SJSA1 (cell line): ENCODE results near the gene TMEM182. TPM values are rescaled to one million over a fixed set of nuclear protein-coding genes. Genes with fewer than 3 reads are reported as not detected.

ENCODE experiments used
- DNase-seq, 2 experiments: peaks; one replicate each; pipeline ENCODE4 v3.0.0-alpha.2; 2015 to 2020; ENCODE audit warnings: low spot score in 2 of 2, low read depth in 1 of 2
- H3K27ac ChIP-seq: fragments of 250-450 bp; sonication (Bioruptor Pico); 2 replicates; pipeline ENCODE4 v1.5.1; 2020; ENCODE audit warnings: mild to moderate bottlenecking, moderate library complexity
- H3K27me3 ChIP-seq: fragments of 250-450 bp; sonication (Bioruptor Pico); replicated peaks from 2 replicates; pipeline ENCODE4 v1.5.1; 2020; ENCODE audit warnings: mild to moderate bottlenecking, moderate library complexity
- H3K36me3 ChIP-seq: fragments of 250-450 bp; sonication (Bioruptor Pico); 2 replicates; pipeline ENCODE4 v1.5.1; 2020; ENCODE audit warnings: mild to moderate bottlenecking
- H3K4me1 ChIP-seq: fragments of 250-450 bp; sonication (Bioruptor Pico); replicated peaks from 2 replicates; pipeline ENCODE4 v1.6.1; 2021; ENCODE audit warnings: mild to moderate bottlenecking
- H3K4me3 ChIP-seq: fragments of 250-450 bp; sonication (Bioruptor Pico); 2 replicates; pipeline ENCODE4 v1.5.1; 2020; ENCODE audit warnings: mild to moderate bottlenecking
- H3K9me3 ChIP-seq: fragments of 250-450 bp; sonication (Bioruptor Pico); replicated peaks from 2 replicates; pipeline ENCODE4 v1.5.1; 2020; ENCODE audit warnings: mild to moderate bottlenecking
- total RNA-seq: library from RNA; depleted of rRNA; stranded (reverse); fragments of >200 nt; shearing (Covaris generic); gene quantifications from 2 replicates; pipeline ENCODE4 v1.2.3, GENCODE V29; 2014

The TMEM182 gene
- total RNA-seq, 1 experiment from 2014 or later: 2.9 TPM

- Histone ChIP-seq H3K27me3 (no peaks in the 10 kb centered on the region), H3K4me1 (no peaks in the 10 kb centered on the region), H3K9me3 (peaks cover under 1% of the 10 kb centered on the region; the same call in 1 of the 2 replicates), H3K36me3 (no peaks in the 10 kb centered on the region), H3K27ac (no peak overlapping the region), H3K4me3 (no peak overlapping the region)
- no peak for DNase-seq
These were observed 35.7 kb downstream of the TMEM182 start for GRCh38 chr2:102797486-102797885.

DNA sequence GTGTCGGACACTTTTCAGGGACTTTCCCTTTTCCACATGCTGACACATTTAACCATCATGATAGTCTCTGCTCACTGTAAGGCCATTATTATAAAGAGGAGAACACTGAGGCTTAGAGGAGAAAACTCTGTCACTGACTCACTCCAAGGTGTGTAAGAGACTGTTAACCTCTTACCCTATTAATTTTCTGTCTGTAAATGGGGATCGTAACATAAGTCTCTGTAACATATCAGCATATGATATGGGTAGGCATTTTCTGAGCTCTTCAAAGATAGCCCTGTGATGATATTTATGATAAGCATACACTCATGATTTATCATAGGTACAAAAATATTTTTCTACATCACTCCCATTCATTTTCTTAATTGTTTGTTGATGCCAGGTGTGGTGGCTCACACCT lies 36.4 kb downstream of the TMEM182 start:
- no peaks in the 10 kb centered on the region for H3K27me3 ChIP-seq
- no peaks in the 10 kb centered on the region for H3K36me3 ChIP-seq
- DNase-seq: no peak
- no peaks in the 10 kb centered on the region for H3K4me1 ChIP-seq
- no peak overlapping the region for H3K27ac ChIP-seq
- H3K9me3 ChIP-seq: peaks cover 4% of the 10 kb centered on the region; the same call in 1 of the 2 replicates
- H3K4me3 ChIP-seq: no peak overlapping the region

DNA sequence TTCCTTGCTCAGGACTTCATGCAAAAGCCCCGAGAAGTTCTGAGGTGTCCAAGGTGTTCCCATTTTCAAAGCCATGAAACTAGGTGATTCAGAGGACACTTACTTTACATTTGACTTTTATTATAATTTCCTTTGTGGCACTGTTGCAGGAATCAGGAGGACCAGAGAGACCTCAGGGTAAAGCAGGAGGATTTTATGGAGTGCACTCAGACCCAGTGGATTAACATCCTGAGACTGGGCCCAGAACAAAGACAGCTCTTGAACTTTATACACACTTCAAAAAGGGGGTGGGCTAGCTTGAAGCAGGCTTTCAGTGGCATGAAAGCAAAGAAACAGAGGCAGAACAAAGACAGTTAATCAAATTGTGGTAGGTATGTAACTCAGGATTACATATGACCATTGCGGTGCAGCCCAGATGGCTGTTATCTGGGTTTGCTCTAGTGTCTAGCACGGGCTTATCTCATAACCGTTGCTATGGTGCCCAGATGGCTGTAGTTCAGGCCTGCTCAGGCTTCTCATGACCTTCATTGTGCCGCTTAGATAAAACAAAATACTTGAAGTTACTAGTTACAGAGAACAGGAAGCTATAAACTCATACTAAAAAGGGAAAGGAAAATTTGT lies 39.4 kb downstream of the TMEM182 start:
- H3K4me1 ChIP-seq: no peaks in the 10 kb centered on the region
- no peak overlapping the region for H3K27ac ChIP-seq
- H3K9me3 ChIP-seq: peaks cover 4% of the 10 kb centered on the region; the same call in 1 of the 2 replicates
- H3K4me3 ChIP-seq: no peak overlapping the region
- no peaks in the 10 kb centered on the region for H3K36me3 ChIP-seq
- no peak for DNase-seq
- no peaks in the 10 kb centered on the region for H3K27me3 ChIP-seq

- H3K4me3 ChIP-seq: no peak overlapping the region
- no peaks in the 10 kb centered on the region for H3K4me1 ChIP-seq
- DNase-seq: no peak
- H3K27ac ChIP-seq: no peak overlapping the region
- peaks cover 4% of the 10 kb centered on the region; the same call in 1 of the 2 replicates for H3K9me3 ChIP-seq
- no peaks in the 10 kb centered on the region for H3K36me3 ChIP-seq
- no peaks in the 10 kb centered on the region for H3K27me3 ChIP-seq
These were observed 40.2 kb downstream of the TMEM182 start for GRCh38 chr2:102801858-102802699.

DNA sequence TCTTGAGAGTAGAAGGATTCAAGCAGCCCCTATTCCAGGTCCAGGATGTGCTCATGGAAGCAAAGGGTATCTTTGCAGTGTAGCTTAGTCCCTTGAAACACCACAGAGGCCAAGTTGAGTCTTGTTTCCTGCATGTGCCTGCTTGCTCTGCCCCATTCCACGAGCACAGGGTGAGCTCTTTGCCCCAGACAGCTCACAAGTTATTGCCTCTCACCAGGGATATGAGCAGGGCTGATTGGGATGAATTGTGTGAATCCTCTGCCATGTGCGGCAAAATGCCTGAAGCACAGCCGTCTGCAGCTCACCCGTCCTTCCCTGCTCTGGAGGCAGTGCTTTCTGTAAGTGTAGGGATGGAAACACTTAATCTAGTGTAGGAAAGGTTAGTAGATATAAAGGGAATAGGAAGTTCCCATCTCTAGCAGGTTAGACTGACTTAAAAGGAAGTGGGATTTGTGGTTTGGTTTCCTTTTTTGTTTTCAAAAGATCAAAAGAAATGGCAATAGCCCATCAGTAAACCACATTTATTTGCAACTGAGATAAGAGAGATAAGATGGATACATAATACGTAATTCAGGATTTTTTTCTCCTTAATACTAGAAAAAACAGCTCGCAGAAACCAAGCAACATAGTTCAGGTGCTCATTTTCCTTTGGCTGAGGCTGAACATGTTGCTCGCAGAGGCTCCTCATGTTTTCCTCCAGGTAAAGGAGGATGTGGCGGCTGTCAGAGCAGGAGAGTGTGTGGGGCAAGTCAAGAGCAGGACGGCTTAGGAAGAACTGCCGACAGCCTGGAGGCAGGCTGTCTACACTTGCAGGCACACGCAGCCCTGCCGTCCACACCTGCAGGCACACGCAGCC lies 41.4 kb downstream of the TMEM182 start:
- no peak overlapping the region for H3K27ac ChIP-seq
- no peak overlapping the region for H3K4me3 ChIP-seq
- no peaks in the 10 kb centered on the region for H3K4me1 ChIP-seq
- no peaks in the 10 kb centered on the region for H3K27me3 ChIP-seq
- DNase-seq: no peak
- H3K9me3 ChIP-seq: peaks cover 4% of the 10 kb centered on the region; the same call in 1 of the 2 replicates
- H3K36me3 ChIP-seq: no peaks in the 10 kb centered on the region

DNA sequence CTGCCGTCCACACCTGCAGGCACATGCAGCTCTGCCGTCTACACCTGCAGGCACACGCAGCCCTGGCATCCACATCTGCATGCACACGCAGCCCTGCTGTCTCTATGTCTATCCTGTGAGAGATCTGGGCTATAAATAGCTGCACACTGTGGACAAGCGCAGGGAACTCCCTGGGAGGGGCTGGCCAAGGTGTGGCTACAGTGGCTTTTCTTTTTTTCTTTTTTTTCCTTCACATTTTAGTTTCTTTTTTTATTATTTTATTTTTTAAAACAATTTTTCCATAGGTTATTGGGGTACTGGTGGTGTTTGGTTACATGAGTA lies 42.0 kb downstream of the TMEM182 start:
- H3K4me3 ChIP-seq: no peak overlapping the region
- DNase-seq: no peak
- H3K27ac ChIP-seq: no peak overlapping the region
- H3K36me3 ChIP-seq: no peaks in the 10 kb centered on the region
- no peaks in the 10 kb centered on the region for H3K4me1 ChIP-seq
- no peaks in the 10 kb centered on the region for H3K27me3 ChIP-seq
- peaks cover 4% of the 10 kb centered on the region; the same call in 1 of the 2 replicates for H3K9me3 ChIP-seq

GRCh38 chr2:102806250-102806837 lies 44.5 kb downstream of the TMEM182 start:
- H3K36me3 ChIP-seq: no peaks in the 10 kb centered on the region
- H3K4me3 ChIP-seq: no peak overlapping the region
- no peaks in the 10 kb centered on the region for H3K4me1 ChIP-seq
- peaks cover 4% of the 10 kb centered on the region; the same call in 1 of the 2 replicates for H3K9me3 ChIP-seq
- H3K27ac ChIP-seq: no peak overlapping the region
- peak; percentile 23 to 48 for DNase-seq
- no peaks in the 10 kb centered on the region for H3K27me3 ChIP-seq

DNA sequence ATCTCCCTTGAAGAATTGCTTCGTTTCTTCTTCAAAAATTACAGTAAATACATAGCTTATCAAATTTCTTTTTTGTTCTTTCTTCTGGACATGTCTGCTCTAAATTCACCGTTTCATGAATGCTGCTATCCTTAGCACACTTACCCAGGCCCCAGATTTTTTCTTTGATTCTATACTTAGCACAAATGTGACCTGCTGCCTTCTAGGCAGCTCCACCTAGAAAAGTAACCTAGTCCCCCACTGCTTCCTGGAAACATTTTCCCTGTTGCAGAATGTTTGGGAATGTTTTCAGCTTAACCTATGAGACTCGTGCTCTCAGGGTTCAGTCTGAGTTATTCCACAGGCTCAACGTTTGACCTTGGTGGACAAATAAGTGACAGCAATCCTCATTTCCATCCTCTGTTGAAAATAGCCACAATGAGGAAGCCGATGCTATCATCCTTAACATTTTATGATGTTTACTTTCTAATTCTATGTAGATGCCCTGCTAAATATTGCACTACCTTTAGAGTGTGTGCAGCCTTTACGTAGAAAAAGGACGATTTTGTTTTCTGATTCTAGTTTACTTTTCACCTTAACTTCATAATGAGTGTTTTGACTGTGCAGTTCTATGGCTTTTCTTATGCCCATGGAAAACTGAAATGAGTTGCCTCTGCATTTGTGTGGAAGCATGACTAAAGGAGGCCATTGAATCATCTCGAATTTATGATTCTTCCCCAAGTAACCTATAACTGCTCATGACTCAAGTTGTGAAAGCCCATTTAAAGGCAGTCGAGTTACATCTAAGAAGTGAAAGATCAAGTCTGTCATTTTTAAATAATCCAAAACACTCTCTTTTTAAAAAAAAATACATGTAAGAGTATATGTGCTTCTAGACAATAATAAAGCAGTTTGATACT lies 47.7 kb downstream of the TMEM182 start:
- DNase-seq: no peak

DNA sequence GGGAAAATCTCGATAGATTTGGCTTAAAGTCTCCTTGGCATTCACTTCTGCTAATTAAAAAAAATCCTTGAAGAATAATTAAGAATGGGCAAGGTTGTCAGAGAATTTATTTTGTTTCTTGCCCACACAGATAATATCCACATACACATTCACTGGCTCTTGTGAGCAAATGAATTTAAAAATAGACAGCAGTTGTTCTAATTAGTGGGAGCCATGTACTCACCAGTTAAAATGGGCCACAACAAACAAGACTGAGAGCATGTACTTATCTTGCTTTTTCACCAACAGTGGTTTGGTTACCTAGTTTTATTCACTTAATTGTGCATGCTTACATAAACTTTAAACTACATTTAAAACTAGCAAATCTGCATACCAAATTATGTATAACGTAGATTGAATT lies 53.5 kb downstream of the TMEM182 start:
- DNase-seq: no peak
- H3K27ac ChIP-seq: no peak overlapping the region
- H3K9me3 ChIP-seq: no peaks in the 10 kb centered on the region
- no peaks in the 10 kb centered on the region for H3K27me3 ChIP-seq
- H3K36me3 ChIP-seq: no peaks in the 10 kb centered on the region
- no peak overlapping the region for H3K4me3 ChIP-seq
- no peaks in the 10 kb centered on the region for H3K4me1 ChIP-seq

More for the DNA sequence above, 47.7 kb downstream of the TMEM182 start:
- no peaks in the 10 kb centered on the region for H3K4me1 ChIP-seq
- H3K9me3 ChIP-seq: no peaks in the 10 kb centered on the region
- no peaks in the 10 kb centered on the region for H3K27me3 ChIP-seq
- no peak overlapping the region for H3K27ac ChIP-seq
- H3K4me3 ChIP-seq: no peak overlapping the region
- no peaks in the 10 kb centered on the region for H3K36me3 ChIP-seq

DNA sequence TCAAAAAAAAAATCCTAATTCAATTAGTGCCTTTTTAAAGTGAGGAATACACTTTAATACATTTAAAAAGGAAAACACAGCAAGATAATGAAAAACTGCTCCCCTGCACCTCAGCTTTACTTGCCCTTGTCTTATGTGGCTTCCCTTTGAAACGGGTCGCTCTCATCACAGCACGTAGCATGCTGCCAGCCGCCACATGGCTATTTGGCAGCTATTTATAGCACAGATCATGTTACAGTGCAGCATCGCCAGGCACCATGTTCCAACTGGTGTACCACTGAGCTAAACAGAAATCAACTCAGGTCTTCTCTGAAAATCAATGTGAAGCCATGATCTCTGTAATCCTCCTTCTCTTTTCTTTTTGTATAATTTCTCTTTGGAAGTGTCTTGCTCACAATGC lies 65.1 kb downstream of the TMEM182 start:
- no peaks in the 10 kb centered on the region for H3K27me3 ChIP-seq
- H3K27ac ChIP-seq: no peak overlapping the region
- H3K4me3 ChIP-seq: no peak overlapping the region
- H3K9me3 ChIP-seq: no peaks in the 10 kb centered on the region
- no peaks in the 10 kb centered on the region; the same call in 1 of the 2 replicates for H3K36me3 ChIP-seq
- H3K4me1 ChIP-seq: no peaks in the 10 kb centered on the region
- DNase-seq: no peak

- Histone ChIP-seq H3K4me1 (no peaks in the 10 kb centered on the region), H3K9me3 (no peaks in the 10 kb centered on the region), H3K36me3 (no peaks in the 10 kb centered on the region; the same call in 1 of the 2 replicates), H3K4me3 (no peak overlapping the region), H3K27me3 (no peaks in the 10 kb centered on the region), H3K27ac (no peak overlapping the region)
- no peak for DNase-seq
These were observed 71.0 kb downstream of the TMEM182 start for GRCh38 chr2:102832789-102833188.

GRCh38 chr2:102834523-102835273 lies 72.9 kb downstream of the TMEM182 start:
- no peaks in the 10 kb centered on the region; the same call in 1 of the 2 replicates for H3K36me3 ChIP-seq
- no peaks in the 10 kb centered on the region for H3K9me3 ChIP-seq
- no peak overlapping the region for H3K27ac ChIP-seq
- no peak overlapping the region for H3K4me3 ChIP-seq
- no peak for DNase-seq
- H3K4me1 ChIP-seq: no peaks in the 10 kb centered on the region
- no peaks in the 10 kb centered on the region for H3K27me3 ChIP-seq
